ENCODE data around the gene APOA5. TPM values are rescaled to one million over a fixed set of nuclear protein-coding genes. Genes with fewer than 3 reads are reported as not detected.

Gene APOA5
- polyA plus RNA-seq, 2 of the 4 experiments (the other 2 are of a cell fraction), result not detected

DNA sequence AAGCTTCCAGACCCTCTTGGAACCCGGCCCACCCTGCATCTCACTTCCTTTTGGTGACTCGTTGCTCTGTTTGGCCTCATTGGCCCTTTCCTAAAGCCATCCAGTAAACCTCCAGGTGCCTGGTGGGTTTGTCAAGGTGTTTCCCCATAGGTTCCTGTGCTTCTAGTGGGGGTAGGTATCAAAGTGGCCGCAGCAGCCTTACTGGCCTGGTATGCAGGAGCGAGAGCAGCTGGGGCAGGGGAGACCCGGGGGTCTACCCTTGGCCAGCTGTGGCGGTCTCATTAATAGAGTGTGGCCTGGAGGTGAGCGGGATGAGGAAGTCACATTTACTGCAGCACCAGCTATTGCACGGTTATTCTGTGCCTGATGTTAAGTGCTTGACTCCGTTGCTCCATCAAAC, 27.4 kb upstream of the APOA5 start:
- Histone ChIP-seq H3K4me2 (no peak overlapping the region), H3K4me3 (no peak overlapping the region), H3K27ac (no peak overlapping the region), H3K4me1 (no peaks in the 10 kb centered on the region), H3K9me3 (no peaks in the 10 kb centered on the region)
- POLR2A ChIA-PET, result no interaction called here
- TF ChIP-seq MYC (IDR thresholded peaks at IDR 0.05; ENCODE audit: borderline replicate concordance, low read length) (no peak), NFE2L2 (conservative IDR thresholded peaks at IDR 0.05; ENCODE audit: low read length) (no peak), MAX (IDR thresholded peaks at IDR 0.05) (no peak), POLR2A (IDR thresholded peaks at IDR 0.05; ENCODE audit: low read length) (no peak), PHF8 (IDR thresholded peaks at IDR 0.05; ENCODE audit: borderline replicate concordance, low read depth) (no peak), HEYL (CRISPR knock-in tag; IDR thresholded peaks at IDR 0.05) (no peak), HOXB13 (CRISPR knock-in tag; IDR thresholded peaks at IDR 0.05; ENCODE audit: low read depth) (no peak), ZSCAN20 (CRISPR knock-in tag; IDR thresholded peaks at IDR 0.05) (no peak), ZC3H11A (IDR thresholded peaks at IDR 0.05) (no peak), RNF2 (IDR thresholded peaks at IDR 0.05; ENCODE audit: borderline replicate concordance, low read depth) (no peak), JUNB (IDR thresholded peaks at IDR 0.05) (no peak), RFX5 (IDR thresholded peaks at IDR 0.05) (no peak)
- no peak for DNase-seq (ENCODE audit: low read depth in 1 of 2, low spot score in 1 of 2)
- WGBS (ENCODE audit: missing lambda C conversion rate), result 75% methylated on average over 6 of the region's 9 CpGs
- ATAC-seq, result no peak
- CTCF ChIA-PET, result interaction anchor here (0.8 kb wide), 1 partner anchor 287 kb away, joined by 4 read pairs; no protein-coding TSS in a partner anchor
- FAIRE-seq, result no peak

DNA sequence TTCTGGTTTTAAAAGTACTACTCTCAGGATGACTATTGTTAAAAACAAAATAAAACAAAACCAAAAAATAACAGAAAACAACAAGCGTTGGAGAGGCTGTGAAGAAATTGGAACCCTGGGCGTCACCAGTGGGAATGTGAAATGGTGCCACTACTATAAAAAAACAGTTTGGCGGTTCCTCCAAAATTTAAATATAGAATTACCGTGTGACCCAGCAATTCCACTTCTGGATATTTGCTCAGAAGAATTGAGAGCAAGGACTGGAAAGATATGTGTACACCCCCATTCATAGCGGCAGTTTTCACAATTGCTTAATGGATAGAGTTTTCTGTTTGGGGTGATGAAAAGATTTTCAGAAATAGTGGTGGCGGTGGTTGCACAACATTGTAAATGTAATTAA, 22.8 kb upstream of the APOA5 start:
- DNase-seq (ENCODE audit: low read depth in 1 of 2, low spot score in 1 of 2) (no peak), FAIRE-seq (no peak), ATAC-seq (no peak)
- Histone ChIP-seq H3K4me1 (no peaks in the 10 kb centered on the region), H3K27ac (no peak overlapping the region), H3K9me3 (no peaks in the 10 kb centered on the region), H3K4me2 (no peak overlapping the region), H3K4me3 (no peak overlapping the region)
- WGBS (ENCODE audit: missing lambda C conversion rate), result 78% methylated on average over 6 of the region's 6 CpGs
- ChIA-PET POLR2A (no interaction called here), CTCF (no interaction called here)
- TF ChIP-seq CHD4 (IDR thresholded peaks at IDR 0.05; ENCODE audit: borderline replicate concordance) (no peak), CTCF (IDR thresholded peaks at IDR 0.05) (no peak), E2F6 (IDR thresholded peaks at IDR 0.05; ENCODE audit: borderline replicate concordance, low read depth) (no peak), ZNF302 (CRISPR knock-in tag; IDR thresholded peaks at IDR 0.05) (no peak), CBX8 (IDR thresholded peaks at IDR 0.05) (no peak), MAZ (IDR thresholded peaks at IDR 0.05; ENCODE audit: borderline replicate concordance, low read depth, low read length) (no peak), MAX (IDR thresholded peaks at IDR 0.05) (no peak), JUN (IDR thresholded peaks at IDR 0.05) (no peak), SREBF2 (IDR thresholded peaks at IDR 0.05) (no peak)
- TF ChIP-seq, protein P1, sequence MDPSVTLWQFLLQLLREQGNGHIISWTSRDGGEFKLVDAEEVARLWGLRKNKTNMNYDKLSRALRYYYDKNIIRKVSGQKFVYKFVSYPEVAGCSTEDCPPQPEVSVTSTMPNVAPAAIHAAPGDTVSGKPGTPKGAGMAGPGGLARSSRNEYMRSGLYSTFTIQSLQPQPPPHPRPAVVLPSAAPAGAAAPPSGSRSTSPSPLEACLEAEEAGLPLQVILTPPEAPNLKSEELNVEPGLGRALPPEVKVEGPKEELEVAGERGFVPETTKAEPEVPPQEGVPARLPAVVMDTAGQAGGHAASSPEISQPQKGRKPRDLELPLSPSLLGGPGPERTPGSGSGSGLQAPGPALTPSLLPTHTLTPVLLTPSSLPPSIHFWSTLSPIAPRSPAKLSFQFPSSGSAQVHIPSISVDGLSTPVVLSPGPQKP (IDR thresholded peaks at IDR 0.05; ENCODE audit: low read depth, low read length), result no peak
